Esophagus squamous epithelium (tissue), 5 donors: Measurements from ENCODE around the gene SETX. TPM values are rescaled to one million over a fixed set of nuclear protein-coding genes. Genes with fewer than 3 reads are reported as not detected.

Source experiments
- DNase-seq: peaks from one replicate; lab custom pipeline; 2025; lab: John Stamatoyannopoulos, UW
- H3K27ac ChIP-seq, 4 donors: fragments of 200-600 bp; sonication (generic); one replicate each; pipeline ENCODE4 v1.5.1; 2016 to 2019; ENCODE audit warnings: mild to moderate bottlenecking in 1 of 4
- H3K27me3 ChIP-seq, 4 donors: fragments of 200-600 bp; sonication (generic); 1 replicate in 3 of 4; 2 replicates in 1 of 4; pipeline versions ENCODE4 v1.5.1 to v1.6.0; 2017 to 2021; ENCODE audit warnings: antibody characterized with exemption in 1 of 4
- H3K36me3 ChIP-seq, 3 donors: fragments of 200-600 bp; sonication (generic); one replicate each; pipeline ENCODE4 v1.5.1; 2016 to 2019
- H3K4me1 ChIP-seq, 3 donors: fragments of 200-600 bp; sonication (generic); one replicate each; pipeline ENCODE4 v1.5.1; 2017 to 2019
- H3K4me3 ChIP-seq, 4 donors: fragments of 200-600 bp; sonication (generic); 1 replicate in 3 of 4; 2 replicates in 1 of 4; pipeline ENCODE4 v1.5.1; 2016 to 2019; ENCODE audit warnings: mild to moderate bottlenecking in 2 of 4, moderate library complexity in 1 of 4
- H3K9me3 ChIP-seq, 3 donors: fragments of 200-600 bp; sonication (generic); one replicate each; pipeline ENCODE4 v1.5.1; 2016 to 2019
- POLR2A ChIP-seq, 4 donors: fragments of 450-650 bp; IDR thresholded peaks; one replicate each; pipeline ENCODE4 v1.6.1; 2017; ENCODE audit warnings: antibody characterized with exemption in 4 of 4, mild to moderate bottlenecking in 4 of 4, moderate library complexity in 3 of 4
- WGBS, 2 donors: methylation state at CpG; one replicate each; pipeline ENCODE4 v1.1.5; 2018; 5-methylcytosine and 5-hydroxymethylcytosine counted together
- intact Hi-C: fragments of 100-400 bp; cut with DNase I; formaldehyde crosslinking; loops from one replicate; pipeline ENCODE4 v1.15.0; 2022
- total RNA-seq, 4 donors: library from RNA; depleted of rRNA; stranded (reverse); fragments of >200 nt; gene quantifications; one replicate each; pipeline ENCODE4 v1.1.0, GENCODE V29; 2016
- TF ChIP-seq, protein P1 (sequence below), 6 experiments: fragments of 450-650 bp in 4 of 6; fragments of 200-600 bp in 2 of 6; sonication (generic) in 2 of 6; IDR thresholded peaks; one replicate each; pipeline ENCODE4 v1.5.1; 2016 to 2019; ENCODE audit warnings: antibody characterized with exemption in 6 of 6, mild to moderate bottlenecking in 4 of 6, moderate library complexity in 4 of 6
- donor health status: DM: yes; HTN: yes; CAD: no.

Gene SETX
- total RNA-seq, 4 donors from 2014 or later, result 22.4 to 56.3 (median 33.0) TPM

DNA sequence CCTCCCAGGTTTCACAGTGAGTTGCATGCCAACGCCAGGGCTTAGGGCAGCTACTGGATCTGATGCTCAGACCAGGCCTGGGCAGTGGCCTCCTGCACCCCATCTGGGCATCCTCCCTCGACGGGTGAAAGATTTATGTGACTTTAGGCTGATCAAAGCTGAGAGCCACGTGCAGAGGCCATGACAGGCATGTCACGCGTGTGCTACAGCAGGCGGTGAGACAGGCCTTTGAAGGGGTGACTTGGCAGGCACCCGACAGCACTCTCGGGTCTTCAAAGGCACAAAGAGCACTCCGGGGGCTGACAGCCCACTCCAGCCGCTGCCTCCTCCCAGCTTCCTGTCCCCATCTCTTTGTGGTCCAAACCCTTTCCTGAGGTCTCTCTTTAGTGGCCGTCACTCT lies 126.7 kb downstream of the SETX start:
- 44 to 58% methylated on average over 8 to 9 of the region's 12 CpGs for WGBS, 2 donors
- Histone ChIP-seq H3K36me3 (no peaks in the 10 kb centered on the region), H3K9me3 (no peaks in the 10 kb centered on the region), H3K27me3 (peaks cover 0 to 79% (median 0%) of the 10 kb centered on the region in 4 donors), H3K4me1 (no peaks in the 10 kb centered on the region), H3K27ac (no peak overlapping the region), H3K4me3 (no peak overlapping the region)
- TF ChIP-seq, protein P1, sequence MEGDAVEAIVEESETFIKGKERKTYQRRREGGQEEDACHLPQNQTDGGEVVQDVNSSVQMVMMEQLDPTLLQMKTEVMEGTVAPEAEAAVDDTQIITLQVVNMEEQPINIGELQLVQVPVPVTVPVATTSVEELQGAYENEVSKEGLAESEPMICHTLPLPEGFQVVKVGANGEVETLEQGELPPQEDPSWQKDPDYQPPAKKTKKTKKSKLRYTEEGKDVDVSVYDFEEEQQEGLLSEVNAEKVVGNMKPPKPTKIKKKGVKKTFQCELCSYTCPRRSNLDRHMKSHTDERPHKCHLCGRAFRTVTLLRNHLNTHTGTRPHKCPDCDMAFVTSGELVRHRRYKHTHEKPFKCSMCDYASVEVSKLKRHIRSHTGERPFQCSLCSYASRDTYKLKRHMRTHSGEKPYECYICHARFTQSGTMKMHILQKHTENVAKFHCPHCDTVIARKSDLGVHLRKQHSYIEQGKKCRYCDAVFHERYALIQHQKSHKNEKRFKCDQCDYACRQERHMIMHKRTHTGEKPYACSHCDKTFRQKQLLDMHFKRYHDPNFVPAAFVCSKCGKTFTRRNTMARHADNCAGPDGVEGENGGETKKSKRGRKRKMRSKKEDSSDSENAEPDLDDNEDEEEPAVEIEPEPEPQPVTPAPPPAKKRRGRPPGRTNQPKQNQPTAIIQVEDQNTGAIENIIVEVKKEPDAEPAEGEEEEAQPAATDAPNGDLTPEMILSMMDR (IDR thresholded peaks at IDR 0.05), result no peak
- no peak for TF ChIP-seq POLR2A (IDR thresholded peaks at IDR 0.05)
- intact Hi-C loops, result no loop called here
- no peak for DNase-seq

DNA sequence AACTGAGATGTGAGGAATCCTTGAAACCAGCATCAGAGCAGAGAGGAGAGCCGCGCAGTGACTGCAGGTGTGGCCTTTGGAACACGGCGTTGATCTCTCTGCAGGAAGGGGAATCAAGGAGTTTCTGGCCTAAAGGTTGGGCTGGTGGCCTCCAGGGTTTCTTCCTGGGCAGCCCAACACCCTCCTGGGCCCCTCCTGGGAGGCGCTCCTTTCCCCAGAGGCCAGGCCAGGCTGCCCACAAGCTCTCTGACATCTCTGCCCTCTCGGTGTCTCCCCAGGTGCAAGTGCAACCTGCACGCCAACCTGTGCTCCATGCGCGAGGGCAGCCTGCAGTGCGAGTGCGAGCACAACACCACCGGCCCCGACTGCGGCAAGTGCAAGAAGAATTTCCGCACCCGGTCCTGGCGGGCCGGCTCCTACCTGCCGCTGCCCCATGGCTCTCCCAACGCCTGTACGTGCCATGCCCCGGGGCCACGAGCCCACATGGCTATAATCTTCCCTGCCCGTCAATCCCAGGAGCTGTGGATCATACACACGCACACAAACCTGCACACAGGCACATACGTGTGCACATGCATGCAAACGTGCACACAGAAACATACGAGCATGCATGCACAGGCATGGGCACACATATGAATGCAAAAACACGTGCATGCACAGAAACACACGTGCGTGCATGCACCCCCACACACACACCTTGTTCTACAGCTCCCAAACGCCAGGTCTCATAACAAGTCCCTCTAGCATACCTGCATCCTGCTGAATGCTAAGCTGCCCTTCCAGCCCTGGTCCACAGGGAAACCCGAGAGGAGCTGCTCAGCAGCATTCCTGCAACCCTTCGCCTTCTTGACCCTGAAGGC lies 128.0 kb downstream of the SETX start:
- H3K27ac ChIP-seq, result no peak overlapping the region
- intact Hi-C loops, result no loop called here

DNA sequence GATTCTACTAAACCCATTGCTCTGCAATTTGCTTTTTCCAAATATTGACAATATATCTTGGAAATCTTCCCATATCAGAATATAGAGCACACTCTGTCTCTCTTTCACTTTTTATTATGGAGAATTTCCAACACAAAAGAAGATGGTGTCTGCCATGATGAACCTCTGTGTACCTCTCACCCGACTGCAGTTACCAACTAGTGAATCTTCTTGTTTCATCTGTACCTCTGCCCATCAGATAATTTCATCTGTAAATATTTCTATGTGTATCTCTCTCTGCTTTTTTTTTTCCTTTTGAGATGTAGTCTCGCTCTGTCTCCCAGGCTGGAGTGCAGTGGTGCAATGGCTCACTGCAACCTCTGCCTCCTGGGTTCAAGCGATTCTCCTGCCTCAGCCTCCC lies 130.1 kb downstream of the SETX start:
- intact Hi-C loops, result no loop called here
- H3K4me3 ChIP-seq, result no peak overlapping the region
- no peak overlapping the region for H3K27ac ChIP-seq
- H3K36me3 ChIP-seq, result no peaks in the 10 kb centered on the region
- H3K9me3 ChIP-seq, result no peaks in the 10 kb centered on the region
- 62 to 79% methylated on average over 3 of the region's 3 CpGs for WGBS, 2 donors
- H3K4me1 ChIP-seq, result no peaks in the 10 kb centered on the region
- TF ChIP-seq, protein P1 (IDR thresholded peaks at IDR 0.05), result no peak
- no peak for TF ChIP-seq POLR2A (IDR thresholded peaks at IDR 0.05)
- no peak for DNase-seq
- H3K27me3 ChIP-seq, result peaks cover 0 to 67% (median 0%) of the 10 kb centered on the region in 4 donors

More for the DNA sequence above, 128.0 kb downstream of the SETX start:
- no peak for TF ChIP-seq POLR2A (IDR thresholded peaks at IDR 0.05)
- TF ChIP-seq, protein P1 (IDR thresholded peaks at IDR 0.05), result no peak
- H3K27me3 ChIP-seq, result peaks cover 0 to 79% (median 0%) of the 10 kb centered on the region in 4 donors
- DNase-seq, result no peak
- no peak overlapping the region for H3K4me3 ChIP-seq
- no peaks in the 10 kb centered on the region for H3K4me1 ChIP-seq
- no peaks in the 10 kb centered on the region for H3K36me3 ChIP-seq
- 71 to 90% methylated on average over 6 to 11 of the region's 34 CpGs for WGBS, 2 donors
- no peaks in the 10 kb centered on the region for H3K9me3 ChIP-seq

DNA sequence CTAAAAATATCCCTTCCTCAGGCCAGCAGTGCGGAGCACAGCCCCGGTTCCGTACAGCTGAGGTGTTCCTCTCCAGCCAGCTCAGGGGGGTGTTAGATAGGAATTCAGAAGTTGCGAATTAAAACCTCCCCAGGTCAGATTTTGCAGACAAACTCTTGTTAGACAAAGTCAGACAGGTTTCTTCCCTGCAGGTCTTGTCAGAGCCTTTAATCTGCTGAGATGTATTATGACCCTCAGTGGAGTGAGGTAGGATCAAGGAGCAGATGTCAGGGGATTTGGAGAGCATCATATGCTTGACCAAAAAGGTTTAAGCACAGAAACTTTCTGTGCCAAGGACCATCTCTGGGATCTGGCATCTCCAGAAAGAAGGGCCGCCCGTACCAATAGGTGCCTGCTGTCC lies 132.8 kb downstream of the SETX start:
- no peak overlapping the region for H3K27ac ChIP-seq
- no peak for DNase-seq
- no peak overlapping the region for H3K4me3 ChIP-seq
- whole genome bisulfite sequencing, 2 donors, result 85% methylated on average over 6 of the region's 6 CpGs
- TF ChIP-seq, protein P1 (IDR thresholded peaks at IDR 0.05), result no peak
- no peak for TF ChIP-seq POLR2A (IDR thresholded peaks at IDR 0.05)
- intact Hi-C loops, result no loop called here
- H3K27me3 ChIP-seq, result peaks cover 0 to 43% (median 0%) of the 10 kb centered on the region in 4 donors
- no peaks in the 10 kb centered on the region for H3K9me3 ChIP-seq
- H3K4me1 ChIP-seq, result no peaks in the 10 kb centered on the region
- no peaks in the 10 kb centered on the region for H3K36me3 ChIP-seq

DNA sequence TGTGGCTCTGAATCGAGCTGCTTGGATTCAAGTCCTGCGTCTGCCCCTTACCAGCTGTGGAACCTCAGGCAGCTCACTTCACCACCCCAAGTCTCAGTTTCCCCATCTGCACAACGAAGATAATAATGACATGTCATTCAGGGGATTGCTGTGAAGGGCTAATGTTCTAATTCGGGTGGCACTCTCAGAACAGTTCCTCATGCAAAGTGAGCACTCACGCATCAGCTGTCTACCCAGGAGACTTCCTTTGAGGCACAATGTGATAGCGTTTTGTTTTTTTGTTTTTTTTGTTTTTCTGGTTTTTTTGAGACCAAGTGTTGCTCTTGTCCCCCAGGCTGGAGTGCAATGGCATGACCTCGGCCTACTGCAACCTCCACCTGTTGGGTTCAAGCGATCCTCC lies 136.6 kb downstream of the SETX start:
- no peak overlapping the region for H3K27ac ChIP-seq
- WGBS, 2 donors, result 64 to 71% methylated on average over 6 to 8 of the region's 8 CpGs
- H3K4me1 ChIP-seq, result peaks cover 0 to 7% (median 0%) of the 10 kb centered on the region in 3 donors
- no peak overlapping the region for H3K4me3 ChIP-seq
- no peaks in the 10 kb centered on the region for H3K36me3 ChIP-seq
- intact Hi-C loops, result no loop called here
- TF ChIP-seq, protein P1 (IDR thresholded peaks at IDR 0.05), result no peak
- no peak for TF ChIP-seq POLR2A (IDR thresholded peaks at IDR 0.05)
- H3K27me3 ChIP-seq, result peaks cover 0 to 49% (median 0%) of the 10 kb centered on the region in 4 donors
- no peak for DNase-seq
- no peaks in the 10 kb centered on the region for H3K9me3 ChIP-seq
